Peyer's patch (tissue), 4 donors: Measurements from ENCODE around the gene SPIRE2. TPM values are rescaled to one million over a fixed set of nuclear protein-coding genes. Genes with fewer than 3 reads are reported as not detected.

ENCODE experiments used
- DNase-seq, 3 donors: peaks; one replicate each; pipeline ENCODE4 v3.0.0-alpha.2; 2017 to 2019
- H3K27ac ChIP-seq, 4 donors: fragments of 200-600 bp; sonication (generic); one replicate each; pipeline ENCODE4 v1.5.1; 2016 to 2019
- H3K27me3 ChIP-seq, 2 donors: fragments of 200-600 bp; sonication (generic); one replicate each; pipeline ENCODE4 v1.5.1; 2019
- H3K36me3 ChIP-seq, 3 donors: fragments of 200-600 bp; sonication (generic); one replicate each; pipeline ENCODE4 v1.5.1; 2016 to 2019
- H3K4me1 ChIP-seq, 4 donors: fragments of 200-600 bp; sonication (generic); one replicate each; pipeline ENCODE4 v1.5.1; 2016 to 2019
- H3K4me3 ChIP-seq, 4 donors: fragments of 200-600 bp; sonication (generic); 1 replicate in 3 of 4; 2 replicates in 1 of 4; pipeline ENCODE4 v1.5.1; 2016 to 2019; ENCODE audit warnings: mild to moderate bottlenecking in 1 of 4
- H3K9me3 ChIP-seq, 4 donors: fragments of 200-600 bp; sonication (generic); one replicate each; pipeline ENCODE4 v1.5.1; 2016 to 2019; ENCODE audit warnings: mild to moderate bottlenecking in 1 of 4
- POLR2A ChIP-seq, 2 donors: fragments of 450-650 bp; IDR thresholded peaks; one replicate each; pipeline ENCODE4 v1.5.1; 2017; ENCODE audit warnings: antibody characterized with exemption in 2 of 2, mild to moderate bottlenecking in 2 of 2, moderate library complexity in 2 of 2
- total RNA-seq, 4 donors: library from RNA; depleted of rRNA; stranded (reverse); fragments of >200 nt; gene quantifications; one replicate each; pipeline ENCODE4 v1.1.0, GENCODE V29; 2016
- TF ChIP-seq, protein P1 (sequence below), 6 experiments: fragments of 450-650 bp in 4 of 6; fragments of 200-600 bp in 2 of 6; sonication (generic) in 1 of 6; IDR thresholded peaks; one replicate each; pipeline ENCODE4 v1.5.1; 2017 to 2019; ENCODE audit warnings: antibody characterized with exemption in 6 of 6, mild to moderate bottlenecking in 3 of 6, moderate library complexity in 1 of 6

The SPIRE2 gene
- total RNA-seq, 4 donors from 2014 or later = 45.5 to 147 (median 111) TPM

DNA sequence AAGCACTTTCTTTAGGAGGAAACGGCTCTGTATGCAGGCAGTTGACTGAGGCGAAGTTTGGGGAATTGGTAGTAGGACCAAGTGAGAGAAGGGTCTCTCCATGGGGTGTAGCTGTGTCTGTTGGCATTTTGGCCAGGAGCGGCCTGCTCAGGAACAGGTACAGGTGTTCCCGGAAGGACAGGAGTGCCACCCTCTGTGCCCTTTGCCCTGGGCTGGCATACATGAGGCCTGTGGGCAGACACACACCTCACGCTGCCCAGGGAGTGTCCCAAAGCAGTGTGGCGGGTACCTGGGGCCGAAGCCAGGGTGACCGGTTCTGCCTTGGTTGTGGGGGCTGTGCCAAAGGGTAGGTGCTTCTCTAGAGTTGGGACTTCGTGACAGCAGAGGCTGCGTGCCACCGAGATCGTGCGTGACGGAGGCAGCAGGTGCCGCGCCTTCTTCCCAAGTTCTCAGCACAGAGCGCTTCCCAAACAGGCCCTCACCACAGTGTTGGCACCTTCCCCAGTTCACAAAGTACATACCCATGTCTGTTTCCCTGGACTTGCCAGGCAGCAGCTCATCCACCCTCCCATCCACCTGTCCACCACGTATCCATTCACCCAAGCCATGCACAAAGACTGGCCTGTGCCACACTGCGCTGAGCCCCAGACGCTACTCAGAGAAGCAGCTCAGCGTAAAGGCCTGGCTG lies 25.2 kb downstream of the SPIRE2 start:
- TF ChIP-seq POLR2A (IDR thresholded peaks at IDR 0.05) = peak in 1 of 2 donors; percentile 61
- TF ChIP-seq, protein P1, sequence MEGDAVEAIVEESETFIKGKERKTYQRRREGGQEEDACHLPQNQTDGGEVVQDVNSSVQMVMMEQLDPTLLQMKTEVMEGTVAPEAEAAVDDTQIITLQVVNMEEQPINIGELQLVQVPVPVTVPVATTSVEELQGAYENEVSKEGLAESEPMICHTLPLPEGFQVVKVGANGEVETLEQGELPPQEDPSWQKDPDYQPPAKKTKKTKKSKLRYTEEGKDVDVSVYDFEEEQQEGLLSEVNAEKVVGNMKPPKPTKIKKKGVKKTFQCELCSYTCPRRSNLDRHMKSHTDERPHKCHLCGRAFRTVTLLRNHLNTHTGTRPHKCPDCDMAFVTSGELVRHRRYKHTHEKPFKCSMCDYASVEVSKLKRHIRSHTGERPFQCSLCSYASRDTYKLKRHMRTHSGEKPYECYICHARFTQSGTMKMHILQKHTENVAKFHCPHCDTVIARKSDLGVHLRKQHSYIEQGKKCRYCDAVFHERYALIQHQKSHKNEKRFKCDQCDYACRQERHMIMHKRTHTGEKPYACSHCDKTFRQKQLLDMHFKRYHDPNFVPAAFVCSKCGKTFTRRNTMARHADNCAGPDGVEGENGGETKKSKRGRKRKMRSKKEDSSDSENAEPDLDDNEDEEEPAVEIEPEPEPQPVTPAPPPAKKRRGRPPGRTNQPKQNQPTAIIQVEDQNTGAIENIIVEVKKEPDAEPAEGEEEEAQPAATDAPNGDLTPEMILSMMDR (IDR thresholded peaks at IDR 0.05) = no peak
- peak in 2 of 3 donors; percentile 89 for DNase-seq
- Histone ChIP-seq H3K4me3 (no peak overlapping the region), H3K4me1 (peaks cover 0 to 8% (median 4%) of the 10 kb centered on the region in 4 donors), H3K27ac (peak overlapping the region in 3 of 4 donors; percentile 52 to 86 (median 76)), H3K27me3 (no peaks in the 10 kb centered on the region), H3K36me3 (peaks cover 0 to 32% (median 0%) of the 10 kb centered on the region in 3 donors), H3K9me3 (no peaks in the 10 kb centered on the region)

DNA sequence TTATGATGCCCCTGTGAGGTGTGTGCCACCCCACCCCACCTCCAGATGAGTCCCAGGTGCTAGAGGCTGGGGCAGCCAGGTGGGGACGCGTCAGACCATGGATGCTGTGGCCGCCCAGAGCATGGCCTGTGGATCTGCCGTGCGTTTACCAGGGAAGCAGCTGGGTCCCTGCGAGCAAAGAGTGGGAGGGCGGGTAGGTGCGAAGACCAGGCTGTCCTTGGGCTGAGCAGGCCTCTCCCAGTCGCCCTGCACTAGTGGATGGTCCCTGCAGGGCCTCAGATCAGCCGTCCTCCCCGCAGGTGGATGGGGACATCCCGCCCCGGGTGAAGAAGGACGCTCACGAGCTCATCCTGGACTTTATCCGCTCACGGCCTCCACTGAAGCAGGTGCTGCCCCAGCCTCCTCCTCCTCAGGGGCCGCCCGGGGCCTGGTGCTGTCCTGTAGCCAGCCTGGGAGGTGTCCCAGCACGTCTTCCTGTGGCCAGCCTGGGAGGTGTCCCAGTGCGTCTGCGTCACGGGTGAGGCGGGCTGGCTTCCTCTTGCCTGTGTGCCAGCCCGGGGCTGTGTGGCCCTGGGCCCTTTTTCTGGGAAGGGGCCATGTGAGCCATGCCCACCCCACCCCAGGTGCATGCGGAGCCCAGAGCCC lies 27.1 kb downstream of the SPIRE2 start:
- Histone ChIP-seq H3K36me3 (peaks cover 0 to 35% (median 0%) of the 10 kb centered on the region in 3 donors), H3K27ac (no peak overlapping the region), H3K27me3 (no peaks in the 10 kb centered on the region), H3K4me1 (peaks cover 0 to 8% (median 4%) of the 10 kb centered on the region in 4 donors), H3K9me3 (no peaks in the 10 kb centered on the region), H3K4me3 (no peak overlapping the region)
- DNase-seq = no peak
- no peak for TF ChIP-seq POLR2A (IDR thresholded peaks at IDR 0.05)
- TF ChIP-seq, protein P1 (IDR thresholded peaks at IDR 0.05) = no peak

DNA sequence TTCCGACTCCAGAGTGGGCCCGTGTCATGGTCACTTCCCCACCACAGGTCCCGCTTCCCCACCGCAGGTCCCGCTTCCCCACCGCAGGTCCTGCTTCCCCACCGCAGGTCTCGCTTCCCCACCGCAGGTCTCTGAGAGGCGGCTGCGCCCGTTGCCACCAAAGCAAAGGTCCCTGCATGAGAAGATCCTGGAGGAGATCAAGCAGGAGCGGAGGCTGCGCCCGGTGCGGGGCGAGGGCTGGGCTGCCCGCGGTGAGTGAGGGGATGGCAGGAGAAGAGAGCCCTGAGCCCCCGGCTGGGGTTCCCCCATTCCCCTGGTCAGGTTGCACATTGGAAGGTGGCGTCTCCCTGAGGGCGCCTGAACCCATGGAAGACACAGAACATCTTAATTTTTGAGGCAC lies 27.7 kb downstream of the SPIRE2 start:
- TF ChIP-seq POLR2A (IDR thresholded peaks at IDR 0.05) = no peak
- TF ChIP-seq, protein P1 (IDR thresholded peaks at IDR 0.05) = no peak
- Histone ChIP-seq H3K27me3 (no peaks in the 10 kb centered on the region), H3K36me3 (peaks cover 0 to 32% (median 0%) of the 10 kb centered on the region in 3 donors), H3K27ac (no peak overlapping the region), H3K9me3 (no peaks in the 10 kb centered on the region), H3K4me3 (no peak overlapping the region), H3K4me1 (peaks cover 0 to 8% (median 6%) of the 10 kb centered on the region in 4 donors)
- no peak for DNase-seq

GRCh38 chr16:89858973-89859614 lies 30.8 kb downstream of the SPIRE2 start:
- peaks cover under 1 to 14% (median 9%) of the 10 kb centered on the region in 4 donors for H3K4me1 ChIP-seq
- H3K27me3 ChIP-seq = no peaks in the 10 kb centered on the region
- H3K4me3 ChIP-seq = no peak overlapping the region
- DNase-seq = no peak
- TF ChIP-seq, protein P1 (IDR thresholded peaks at IDR 0.05) = no peak
- TF ChIP-seq POLR2A (IDR thresholded peaks at IDR 0.05) = no peak
- H3K27ac ChIP-seq = no peak overlapping the region
- H3K36me3 ChIP-seq = peaks cover 0 to 45% (median 0%) of the 10 kb centered on the region in 3 donors
- no peaks in the 10 kb centered on the region for H3K9me3 ChIP-seq

GRCh38 chr16:89859615-89860007 lies 31.3 kb downstream of the SPIRE2 start:
- Histone ChIP-seq H3K36me3 (peaks cover 0 to 40% (median 0%) of the 10 kb centered on the region in 3 donors), H3K9me3 (no peaks in the 10 kb centered on the region), H3K4me1 (peaks cover 0 to 17% (median 12%) of the 10 kb centered on the region in 4 donors), H3K4me3 (no peak overlapping the region), H3K27me3 (no peaks in the 10 kb centered on the region), H3K27ac (no peak overlapping the region)
- TF ChIP-seq POLR2A (IDR thresholded peaks at IDR 0.05) = no peak
- TF ChIP-seq, protein P1 (IDR thresholded peaks at IDR 0.05) = no peak
- no peak for DNase-seq
